AG04449 (cell line): ENCODE measurements around the gene PDPN.

ENCODE experiments used
- CTCF ChIA-PET: fragments of 350-600 bp; formaldehyde crosslinking; extraction: SDS; loops from one replicate; lab custom pipeline; 2021; ENCODE audit warnings: antibody characterized with exemption; lab: Yijun Ruan, JAX
- POLR2A ChIA-PET: fragments of 400-600, 350-600 bp; formaldehyde crosslinking; extraction: SDS; loops from one replicate; lab custom pipeline; 2020; ENCODE audit warnings: antibody characterized with exemption, inconsistent platforms; lab: Yijun Ruan, JAX
- DNase-seq: peaks from one replicate; pipeline ENCODE4 v3.0.0-alpha.2; 2010; ENCODE audit warnings: low read depth, low spot score
- H3K4me3 ChIP-seq: 2 replicates; pipeline ENCODE4 v1.5.1; 2011; ENCODE audit warnings: low read depth, mild to moderate bottlenecking, control low read depth, low read length
- TF ChIP-seq, protein P1 (sequence below): IDR thresholded peaks from one replicate; pipeline ENCODE4 v1.5.1; 2011; ENCODE audit warnings: mild to moderate bottlenecking, moderate library complexity, low read length, control low read depth, inconsistent platforms; ENCODE audit not compliant: insufficient read depth; ENCODE audit errors: missing control alignments

PDPN gene

DNA sequence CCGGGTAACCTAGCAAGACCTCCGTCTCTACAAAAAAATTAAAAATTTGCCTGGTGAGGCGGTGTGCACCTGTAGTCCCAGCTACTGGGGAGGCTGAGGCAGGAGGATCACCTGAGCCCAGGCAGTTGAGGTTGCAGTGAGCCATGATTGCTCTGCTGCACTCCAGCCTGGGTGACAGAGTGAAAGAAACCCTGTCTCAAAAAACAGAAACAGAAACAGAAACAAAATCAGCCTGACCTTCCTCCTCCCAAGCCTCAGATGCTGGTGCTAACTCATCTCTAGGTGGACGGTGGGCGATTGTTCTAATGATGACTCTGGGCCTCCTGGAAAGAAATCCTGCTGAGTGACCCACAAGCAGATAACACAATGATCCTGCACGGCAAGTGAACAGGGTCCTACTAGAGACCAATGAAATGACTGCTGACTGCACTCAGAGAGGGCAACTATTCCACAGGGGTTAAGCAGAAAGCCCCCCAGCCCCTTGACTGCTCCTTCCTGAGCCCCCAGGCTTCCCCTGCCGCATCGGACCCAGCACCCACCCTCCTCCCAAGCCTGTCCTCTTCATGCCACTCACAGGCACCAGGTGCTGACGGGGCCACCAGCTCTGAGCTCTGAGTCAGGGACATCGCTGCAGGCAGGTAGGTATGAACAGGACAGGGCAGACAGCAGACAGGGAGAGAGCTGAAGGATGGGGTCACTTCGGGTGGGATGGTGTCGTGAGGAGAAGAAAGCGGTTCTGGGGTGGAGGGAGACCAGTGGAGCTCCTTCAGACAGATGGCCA is 42.0 kb upstream of the PDPN start:
- H3K4me3 ChIP-seq, result no peak overlapping the region
- ChIA-PET POLR2A (no interaction called here), CTCF (no interaction called here)
- TF ChIP-seq, protein P1, sequence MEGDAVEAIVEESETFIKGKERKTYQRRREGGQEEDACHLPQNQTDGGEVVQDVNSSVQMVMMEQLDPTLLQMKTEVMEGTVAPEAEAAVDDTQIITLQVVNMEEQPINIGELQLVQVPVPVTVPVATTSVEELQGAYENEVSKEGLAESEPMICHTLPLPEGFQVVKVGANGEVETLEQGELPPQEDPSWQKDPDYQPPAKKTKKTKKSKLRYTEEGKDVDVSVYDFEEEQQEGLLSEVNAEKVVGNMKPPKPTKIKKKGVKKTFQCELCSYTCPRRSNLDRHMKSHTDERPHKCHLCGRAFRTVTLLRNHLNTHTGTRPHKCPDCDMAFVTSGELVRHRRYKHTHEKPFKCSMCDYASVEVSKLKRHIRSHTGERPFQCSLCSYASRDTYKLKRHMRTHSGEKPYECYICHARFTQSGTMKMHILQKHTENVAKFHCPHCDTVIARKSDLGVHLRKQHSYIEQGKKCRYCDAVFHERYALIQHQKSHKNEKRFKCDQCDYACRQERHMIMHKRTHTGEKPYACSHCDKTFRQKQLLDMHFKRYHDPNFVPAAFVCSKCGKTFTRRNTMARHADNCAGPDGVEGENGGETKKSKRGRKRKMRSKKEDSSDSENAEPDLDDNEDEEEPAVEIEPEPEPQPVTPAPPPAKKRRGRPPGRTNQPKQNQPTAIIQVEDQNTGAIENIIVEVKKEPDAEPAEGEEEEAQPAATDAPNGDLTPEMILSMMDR, result no peak
- no peak for DNase-seq

DNA sequence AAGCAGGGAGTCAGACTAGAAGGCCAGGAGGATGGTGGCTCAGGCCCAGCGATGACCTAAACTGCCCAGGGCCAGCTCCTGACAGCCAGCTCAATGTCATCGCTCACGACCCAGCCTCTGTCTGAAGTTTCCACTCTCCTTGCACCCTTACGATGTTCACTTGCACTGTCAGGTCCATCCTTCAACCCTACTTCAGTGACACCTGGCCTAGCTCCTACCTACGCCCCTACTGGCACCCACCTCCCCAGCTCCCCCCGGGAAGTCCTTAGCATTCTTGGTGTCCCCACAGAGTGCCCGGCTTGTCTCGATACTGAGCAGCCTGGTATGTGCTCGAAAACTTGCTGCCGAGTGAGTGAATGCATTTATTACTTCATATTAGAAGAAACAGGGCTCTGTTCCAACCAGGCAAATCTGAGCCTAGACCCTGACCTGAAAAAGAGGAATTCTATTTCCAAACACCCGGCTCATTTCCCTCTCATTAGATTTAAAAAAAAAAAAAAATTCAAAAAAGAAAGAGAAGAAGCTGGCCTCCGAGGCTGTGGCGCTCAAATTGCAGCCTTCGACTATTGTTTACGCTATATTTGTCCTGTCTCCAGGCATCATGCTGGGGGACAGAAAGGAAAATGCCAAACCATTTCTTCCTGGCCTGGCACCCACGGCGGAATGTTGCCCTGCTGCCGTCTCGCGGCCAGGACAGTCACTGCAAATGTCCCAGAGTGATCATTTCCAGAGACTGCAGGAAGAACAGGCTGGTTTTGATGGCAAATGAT is 40.0 kb upstream of the PDPN start:
- H3K4me3 ChIP-seq, result no peak overlapping the region
- TF ChIP-seq, protein P1, result no peak
- CTCF ChIA-PET, result no interaction called here
- DNase-seq, result no peak
- POLR2A ChIA-PET, result no interaction called here

DNA sequence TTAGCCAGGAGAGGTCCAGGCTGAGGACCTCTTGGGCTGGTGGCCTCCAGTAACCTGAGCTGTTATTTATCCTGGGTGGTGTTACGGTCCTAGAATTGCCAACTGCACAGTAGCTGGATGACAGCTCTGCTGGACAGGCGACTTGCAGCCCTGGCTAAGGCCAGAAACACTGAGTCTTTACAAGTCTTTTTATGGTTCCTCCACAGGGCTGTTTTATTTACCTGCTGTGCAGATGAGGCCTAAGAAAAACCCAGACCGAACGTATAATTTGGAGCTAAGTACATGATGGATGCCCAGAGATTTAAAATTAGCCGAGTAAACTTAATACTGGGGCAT is 39.4 kb upstream of the PDPN start:
- no peak for DNase-seq
- POLR2A ChIA-PET, result no interaction called here
- CTCF ChIA-PET, result no interaction called here
- TF ChIP-seq, protein P1, result no peak
- no peak overlapping the region for H3K4me3 ChIP-seq

DNA sequence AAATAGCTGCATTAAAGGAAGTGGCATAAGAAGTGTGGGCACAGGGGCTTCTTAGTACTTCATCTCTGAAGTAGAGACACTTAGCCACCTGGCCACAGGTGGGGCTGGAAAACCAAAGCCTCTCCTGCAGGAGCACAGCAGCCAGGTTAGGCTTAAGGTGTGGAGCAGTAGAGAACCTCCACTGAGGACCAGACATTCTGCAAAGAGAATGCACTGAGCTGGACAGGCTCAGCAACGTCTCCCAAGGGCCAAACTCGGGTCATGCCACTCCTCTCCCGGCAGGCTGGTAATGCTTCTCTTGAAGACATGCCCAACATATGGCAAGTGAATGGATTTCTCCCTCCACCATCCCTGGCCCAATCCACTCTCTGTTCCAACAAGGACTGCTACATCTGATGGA is 36.8 kb upstream of the PDPN start:
- CTCF ChIA-PET, result no interaction called here
- H3K4me3 ChIP-seq, result no peak overlapping the region
- DNase-seq, result no peak
- POLR2A ChIA-PET, result no interaction called here
- TF ChIP-seq, protein P1, result no peak

DNA sequence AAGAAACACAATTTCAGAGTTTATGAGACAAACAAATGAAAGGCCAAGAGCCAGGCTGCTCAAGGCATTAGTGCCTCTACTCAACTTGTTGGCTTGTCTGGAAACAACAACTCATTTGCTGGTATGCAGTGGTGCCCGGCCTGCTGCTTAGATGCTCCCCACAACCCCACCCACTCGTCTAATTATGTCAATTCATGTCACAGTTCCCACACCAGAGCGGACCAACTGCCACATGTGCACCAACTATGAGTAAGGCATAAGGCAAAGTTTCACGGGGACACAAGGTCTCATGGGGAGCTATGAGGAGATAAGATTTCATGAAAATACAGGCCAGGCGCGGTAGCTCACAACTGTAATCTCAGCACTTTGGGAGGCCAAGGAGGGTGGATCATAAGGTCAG is 35.4 kb upstream of the PDPN start:
- no peak overlapping the region for H3K4me3 ChIP-seq
- TF ChIP-seq, protein P1, result no peak
- DNase-seq, result no peak
- ChIA-PET CTCF (no interaction called here), POLR2A (no interaction called here)

DNA sequence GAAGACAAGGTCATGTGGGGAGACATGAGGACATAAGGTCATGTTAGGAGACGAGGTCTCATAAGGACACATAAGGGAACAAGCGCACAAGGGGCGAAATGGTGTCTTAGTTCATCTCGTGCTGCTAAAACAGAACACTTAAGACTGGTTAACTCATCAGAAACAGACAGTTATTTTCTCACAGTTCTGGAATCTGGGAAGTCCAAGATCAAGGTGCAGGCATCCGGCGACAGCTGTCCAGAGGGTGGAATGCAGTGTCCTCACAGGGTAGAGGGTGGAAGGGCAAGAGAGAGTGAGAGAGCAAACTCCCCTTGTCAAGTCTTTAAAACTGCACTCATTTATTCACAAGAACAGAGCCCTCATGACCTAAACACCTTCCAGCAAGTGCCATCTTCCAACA is 34.6 kb upstream of the PDPN start:
- TF ChIP-seq, protein P1, result no peak
- ChIA-PET CTCF (no interaction called here), POLR2A (no interaction called here)
- DNase-seq, result no peak
- no peak overlapping the region for H3K4me3 ChIP-seq
